GM21737 (cell line): ENCODE measurements around the gene CCL27.
A peak's percentile ranks its signal among the peaks of the same experiment; 100 is the strongest.

Source experiments
- ATAC-seq: cut with Tn5 transposase; IDR thresholded peaks from one replicate; pipeline ENCODE4 v1.9.1; 2021; ENCODE audit warnings: mild to moderate bottlenecking, moderate library complexity; ENCODE audit not compliant: unreplicated experiment

The CCL27 gene

GRCh38 chr9:34628656-34629490 is 33.6 kb downstream of the CCL27 start, which contains the start of gene ARID3C:
TSS of gene ARID3C (minus strand) at chr9:34629066. CDS start at chr9:34628014, 1,052 bp downstream.
- no peak for ATAC-seq

DNA sequence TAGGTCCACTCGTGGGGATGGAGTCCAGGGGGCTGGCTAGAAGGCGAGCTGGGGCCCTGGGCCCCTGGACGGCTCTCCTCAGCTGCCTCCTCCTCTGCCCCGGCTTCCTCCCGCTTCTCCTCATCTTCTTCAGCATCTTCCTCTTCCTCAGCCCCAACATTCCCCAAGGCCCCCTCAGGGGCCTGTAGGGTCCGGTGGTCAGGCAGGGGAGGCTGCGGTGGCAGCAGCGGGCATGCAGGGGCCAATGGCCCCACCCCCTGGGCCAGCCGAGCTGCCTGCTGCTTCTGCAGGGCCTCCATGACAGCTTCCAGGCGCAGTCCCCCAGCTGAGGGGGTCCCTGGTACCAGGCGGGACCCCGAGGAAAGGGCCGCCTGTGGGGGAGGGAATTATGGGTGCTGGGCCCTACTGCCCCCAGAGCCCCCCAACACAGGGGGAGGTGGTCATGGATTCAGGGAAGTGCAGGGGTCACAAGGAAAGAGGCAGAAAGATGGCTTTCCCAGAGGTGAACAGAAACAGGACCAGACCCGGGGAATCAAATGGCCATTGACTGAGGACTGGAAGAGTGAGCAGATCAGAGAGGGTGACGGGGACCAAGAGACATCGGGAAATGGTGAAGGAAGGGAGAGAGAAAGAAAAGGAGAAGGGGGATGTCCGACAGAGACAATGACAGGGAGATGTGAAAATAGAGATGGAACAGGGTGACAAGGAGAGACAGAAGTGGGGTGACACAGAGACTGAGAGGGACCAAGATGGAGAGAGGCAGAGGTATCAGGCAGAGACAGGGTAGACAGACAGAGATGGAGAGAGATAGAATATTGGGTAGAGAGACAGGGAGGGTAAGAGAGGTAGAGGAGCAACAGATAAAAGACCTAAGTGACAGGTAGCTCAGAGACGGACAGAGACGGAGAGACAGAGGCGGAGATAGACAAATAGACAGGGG is 34.5 kb downstream of the CCL27 start:
- ATAC-seq = no peak

DNA sequence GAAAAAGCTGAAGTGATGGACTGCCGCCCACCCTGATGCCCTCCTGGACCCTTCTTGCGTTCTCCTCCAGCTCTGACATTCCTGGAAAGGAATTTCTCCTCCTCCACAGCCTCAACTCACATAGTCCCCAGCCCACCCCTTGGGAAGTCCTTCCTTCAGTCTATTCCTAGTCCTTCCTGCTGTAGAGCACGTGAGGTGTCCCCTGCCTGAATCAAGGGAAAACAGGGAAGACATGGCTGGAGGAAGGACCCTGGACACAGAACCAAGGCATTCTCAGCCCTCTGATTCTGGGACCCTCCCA is 37.3 kb downstream of the CCL27 start:
- no peak for ATAC-seq

DNA sequence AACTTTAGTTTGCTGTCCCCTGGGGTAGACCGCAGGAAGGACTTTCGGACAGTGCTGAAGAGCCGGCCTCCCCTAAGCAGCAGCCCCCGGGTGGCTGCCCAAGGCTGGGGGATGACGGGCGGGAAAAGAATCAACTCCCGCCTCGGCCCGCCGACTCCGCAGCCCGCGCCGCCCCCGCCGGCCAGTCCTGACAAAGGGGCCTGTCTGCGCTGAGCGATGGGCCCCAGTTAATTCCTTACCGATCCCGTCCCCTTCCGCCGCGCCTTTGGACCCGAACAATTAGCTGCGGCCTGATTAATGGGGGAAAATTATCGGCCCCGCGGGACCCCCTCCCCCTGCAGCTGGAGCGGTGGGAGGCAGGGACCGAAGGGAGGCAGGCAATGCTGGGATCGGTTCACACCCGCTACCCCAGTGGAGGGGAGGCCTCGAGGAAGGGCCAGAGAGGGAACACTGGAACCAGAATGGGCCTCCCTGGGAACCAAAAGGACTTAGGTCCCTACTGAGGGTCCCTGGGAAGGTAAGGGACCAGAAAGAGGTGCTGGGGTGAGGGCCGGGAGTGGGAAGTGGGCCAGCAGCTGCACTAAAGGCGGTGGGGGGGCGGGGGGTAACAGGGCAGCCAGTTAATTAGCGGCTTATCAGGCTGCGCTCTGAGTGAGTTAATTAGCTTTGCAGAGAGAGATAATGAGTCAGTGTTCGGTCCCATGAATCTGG is 37.8 kb downstream of the CCL27 start:
- ATAC-seq = no peak

- no peak for ATAC-seq
Observed at GRCh38 chr9:34623374-34624235, 38.9 kb downstream of the CCL27 start.

DNA sequence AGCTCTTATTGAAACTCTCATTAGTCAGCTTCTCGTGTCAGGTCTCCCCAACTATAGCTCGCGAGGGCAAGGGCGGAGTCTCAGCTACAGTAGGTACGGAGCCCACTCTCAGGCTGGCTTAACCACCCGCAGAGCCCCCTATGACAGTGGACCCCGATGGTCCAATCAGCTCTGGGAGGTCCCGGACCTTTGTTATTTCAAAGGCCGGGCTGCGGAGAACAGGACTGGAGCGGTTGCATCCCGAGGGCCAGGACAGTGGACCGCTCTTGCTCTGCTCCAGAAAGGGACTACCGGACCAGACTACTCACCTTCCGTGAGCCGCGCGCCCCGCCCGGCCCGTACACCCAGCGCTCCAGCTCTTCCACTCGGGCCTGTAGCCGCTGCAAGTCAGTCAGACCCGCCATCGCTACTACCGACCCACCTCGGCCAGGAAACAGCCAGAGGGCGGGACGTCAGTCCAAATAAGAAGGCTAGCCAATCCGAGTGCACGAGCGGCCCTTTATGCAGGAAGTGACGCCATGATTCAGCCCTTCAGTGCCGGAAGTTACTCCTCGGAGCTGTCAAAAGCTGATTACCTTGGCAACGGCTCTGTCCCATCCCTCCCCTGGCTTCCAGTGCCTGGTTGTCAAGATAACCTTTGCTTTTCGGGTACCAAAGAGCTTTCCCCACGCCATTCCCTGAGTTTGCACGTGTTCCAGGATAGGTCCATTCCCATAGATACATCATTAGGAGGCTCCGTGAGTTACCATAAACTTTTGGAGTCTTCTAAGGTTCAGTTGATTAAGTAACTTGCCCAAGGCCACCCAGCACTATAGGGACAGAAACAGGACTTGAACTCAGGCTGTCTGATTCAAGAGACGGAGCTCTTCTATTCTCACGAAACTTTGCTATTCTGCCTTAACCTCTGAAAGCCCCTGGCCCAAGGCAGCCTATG is 42.1 kb downstream of the CCL27 start, which contains the start of gene DCTN3:
Gene DCTN3 (minus strand): TSS at position 435 of the 934 bp plus-strand sequence. CDS start 31 bp downstream, at position 404.
- ATAC-seq = peak; percentile 98

DNA sequence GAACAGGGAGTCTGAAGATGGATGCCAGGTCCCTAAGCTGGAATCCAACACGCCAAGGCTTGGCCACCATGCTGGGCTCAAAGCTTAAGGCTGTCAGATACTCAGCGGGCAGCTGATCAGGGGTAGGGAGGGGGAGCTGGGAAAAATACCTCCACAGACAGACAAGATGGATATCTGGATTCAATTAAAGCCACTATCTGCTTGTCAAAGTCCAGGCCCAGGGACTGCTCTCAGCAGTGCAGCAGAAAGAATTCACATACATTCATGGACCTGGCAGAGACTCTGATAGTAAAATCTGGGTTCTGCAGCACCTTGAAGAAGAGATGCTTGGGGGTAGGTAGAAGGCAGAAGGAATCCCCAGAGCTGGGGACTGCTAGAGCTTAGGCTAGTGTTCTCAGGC is 47.3 kb downstream of the CCL27 start:
- no peak for ATAC-seq

DNA sequence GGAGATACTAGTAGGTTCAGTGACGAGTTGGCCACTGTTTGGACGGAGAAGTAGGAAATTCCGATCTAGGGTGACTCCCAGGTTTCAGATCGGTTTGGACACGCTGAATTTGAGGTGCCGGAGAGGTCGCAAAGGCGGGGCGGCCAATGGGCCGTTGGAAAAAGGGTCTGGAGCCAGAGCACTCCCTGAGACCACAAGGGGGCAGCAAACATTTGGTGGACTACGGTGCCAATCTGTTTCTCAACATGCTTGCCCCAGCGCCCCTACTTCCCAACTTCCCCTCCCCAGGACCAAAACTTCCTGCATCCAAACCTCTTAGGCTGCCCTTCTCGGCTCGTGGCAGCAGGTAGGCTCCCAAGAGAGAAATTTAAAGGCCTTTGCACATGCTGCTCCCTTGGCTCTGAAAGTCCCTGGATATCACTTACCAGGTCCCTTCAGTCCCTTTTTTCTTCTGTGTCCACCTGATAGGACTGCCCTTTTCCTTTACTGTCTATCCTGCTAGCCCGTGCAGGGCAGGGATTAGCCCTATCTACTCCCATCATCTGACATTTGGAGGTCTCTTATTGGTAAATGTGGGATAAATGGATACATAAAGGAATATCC is 49.6 kb downstream of the CCL27 start:
- peak; percentile 50 for ATAC-seq
